Prostate gland (tissue), 2 donors: ENCODE results near the gene SCUBE1. TPM values are rescaled to one million over a fixed set of nuclear protein-coding genes. Genes with fewer than 3 reads are reported as not detected.

Source experiments
- DNase-seq: peaks from one replicate; pipeline ENCODE4 v3.0.0-alpha.2; 2019; ENCODE audit warnings: low spot score
- H3K27ac ChIP-seq, 2 donors: fragments of 200-600 bp; sonication (generic); 2 replicates each; pipeline ENCODE4 v1.5.1; 2017 to 2019
- H3K27me3 ChIP-seq: fragments of 200-600 bp; sonication (generic); replicated peaks from 2 replicates; pipeline ENCODE4 v1.5.1; 2019; ENCODE audit not compliant: insufficient read depth
- H3K36me3 ChIP-seq, 2 donors: fragments of 200-600 bp; sonication (generic); 1 replicate in 1 of 2; 2 replicates in 1 of 2; pipeline versions ENCODE4 v1.5.1 to v1.8.1; 2017 to 2019
- H3K4me1 ChIP-seq: fragments of 200-600 bp; sonication (generic); replicated peaks from 2 replicates; pipeline ENCODE4 v1.5.1; 2019
- H3K4me3 ChIP-seq, 2 donors: fragments of 200-600 bp; sonication (generic); 2 replicates each; pipeline ENCODE4 v1.5.1; 2017 to 2019
- H3K9me3 ChIP-seq: fragments of 200-600 bp; sonication (generic); 2 replicates; pipeline ENCODE4 v1.5.1; 2017
- POLR2A ChIP-seq: fragments of 450-650 bp; IDR thresholded peaks from one replicate; pipeline ENCODE4 v1.6.1; 2016; ENCODE audit warnings: antibody characterized with exemption, mild to moderate bottlenecking
- POLR2AphosphoS5 ChIP-seq: sonication (generic); formaldehyde crosslinking; IDR thresholded peaks from one replicate; pipeline ENCODE4 v1.6.1; 2017; ENCODE audit warnings: antibody characterized with exemption
- WGBS: methylation state at CpG from one replicate; pipeline ENCODE4 v1.1.5; 2018; 5-methylcytosine and 5-hydroxymethylcytosine counted together
- intact Hi-C: fragments of 100-400 bp; cut with DNase I; formaldehyde crosslinking; loops from one replicate; pipeline ENCODE4 v1.14.2; 2022
- total RNA-seq, 2 donors: library from RNA; depleted of rRNA; stranded (reverse); fragments of >200 nt; gene quantifications; one replicate each; pipeline ENCODE4 v1.1.0, GENCODE V29; 2016
- TF ChIP-seq, protein P1 (sequence below), 4 experiments: fragments of 200-600 bp in 2 of 4; fragments of 450-650 bp in 2 of 4; sonication (generic) in 2 of 4; IDR thresholded peaks; 1 replicate in 3 of 4; 2 replicates in 1 of 4; pipeline ENCODE4 v1.5.1; 2016 to 2019; ENCODE audit warnings: antibody characterized with exemption in 4 of 4, mild to moderate bottlenecking in 2 of 4, moderate library complexity in 2 of 4

Gene SCUBE1
- total RNA-seq, 2 donors from 2014 or later: 0.68 to 23.5 TPM

DNA sequence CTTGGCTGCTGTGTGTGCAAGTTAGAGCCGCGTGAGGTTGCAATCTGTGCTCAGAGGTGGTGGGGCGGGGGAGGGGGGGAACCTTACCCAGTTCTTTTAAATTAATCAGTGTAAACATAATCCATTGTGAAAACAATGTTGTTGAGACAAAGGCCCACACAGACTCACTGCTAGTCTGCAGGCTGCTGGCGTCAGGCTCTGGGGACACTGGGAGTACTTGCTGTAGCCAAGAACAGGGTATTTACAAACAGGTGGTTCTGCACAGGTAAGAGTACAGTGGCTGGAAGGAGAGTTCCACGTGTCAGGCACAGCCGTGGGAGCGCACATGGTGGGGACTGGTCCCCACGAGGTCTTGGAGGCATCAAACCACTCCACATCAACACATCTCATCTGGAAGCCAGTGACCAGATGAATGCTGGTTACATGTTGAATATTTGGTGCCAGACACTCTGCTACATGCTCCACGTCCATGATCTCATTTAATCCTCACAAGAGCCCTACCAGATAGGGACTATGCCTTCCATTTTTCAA, 27.4 kb downstream of the SCUBE1 start:
- Histone ChIP-seq H3K9me3 (no peaks in the 10 kb centered on the region), H3K27ac (no peak overlapping the region), H3K4me3 (no peak overlapping the region), H3K4me1 (no peaks in the 10 kb centered on the region), H3K36me3 (no peaks in the 10 kb centered on the region), H3K27me3 (no peaks in the 10 kb centered on the region)
- no peak for DNase-seq
- no peak for TF ChIP-seq POLR2AphosphoS5
- no peak for TF ChIP-seq POLR2A
- TF ChIP-seq, protein P1, sequence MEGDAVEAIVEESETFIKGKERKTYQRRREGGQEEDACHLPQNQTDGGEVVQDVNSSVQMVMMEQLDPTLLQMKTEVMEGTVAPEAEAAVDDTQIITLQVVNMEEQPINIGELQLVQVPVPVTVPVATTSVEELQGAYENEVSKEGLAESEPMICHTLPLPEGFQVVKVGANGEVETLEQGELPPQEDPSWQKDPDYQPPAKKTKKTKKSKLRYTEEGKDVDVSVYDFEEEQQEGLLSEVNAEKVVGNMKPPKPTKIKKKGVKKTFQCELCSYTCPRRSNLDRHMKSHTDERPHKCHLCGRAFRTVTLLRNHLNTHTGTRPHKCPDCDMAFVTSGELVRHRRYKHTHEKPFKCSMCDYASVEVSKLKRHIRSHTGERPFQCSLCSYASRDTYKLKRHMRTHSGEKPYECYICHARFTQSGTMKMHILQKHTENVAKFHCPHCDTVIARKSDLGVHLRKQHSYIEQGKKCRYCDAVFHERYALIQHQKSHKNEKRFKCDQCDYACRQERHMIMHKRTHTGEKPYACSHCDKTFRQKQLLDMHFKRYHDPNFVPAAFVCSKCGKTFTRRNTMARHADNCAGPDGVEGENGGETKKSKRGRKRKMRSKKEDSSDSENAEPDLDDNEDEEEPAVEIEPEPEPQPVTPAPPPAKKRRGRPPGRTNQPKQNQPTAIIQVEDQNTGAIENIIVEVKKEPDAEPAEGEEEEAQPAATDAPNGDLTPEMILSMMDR (IDR thresholded peaks at IDR 0.05): no peak
- intact Hi-C loops: no loop called here
- 64% methylated on average over 9 of the region's 9 CpGs for WGBS

- H3K27ac ChIP-seq: no peak overlapping the region
- H3K36me3 ChIP-seq: no peaks in the 10 kb centered on the region
- no peaks in the 10 kb centered on the region for H3K9me3 ChIP-seq
- 91% methylated on average over 5 of the region's 5 CpGs for WGBS
- no peak for TF ChIP-seq POLR2A
- TF ChIP-seq POLR2AphosphoS5: no peak
- TF ChIP-seq, protein P1 (IDR thresholded peaks at IDR 0.05): no peak
- no peak for DNase-seq
- no peaks in the 10 kb centered on the region for H3K4me1 ChIP-seq
- intact Hi-C loops: no loop called here
- H3K27me3 ChIP-seq: no peaks in the 10 kb centered on the region
- H3K4me3 ChIP-seq: no peak overlapping the region
Measured at GRCh38 chr22:43314611-43315010, 28.6 kb downstream of the SCUBE1 start.

- H3K9me3 ChIP-seq: no peaks in the 10 kb centered on the region
- DNase-seq: no peak
- 95% methylated on average over 7 of the region's 7 CpGs for WGBS
- H3K27ac ChIP-seq: no peak overlapping the region
- no peaks in the 10 kb centered on the region for H3K4me1 ChIP-seq
- H3K27me3 ChIP-seq: no peaks in the 10 kb centered on the region
- no peaks in the 10 kb centered on the region for H3K36me3 ChIP-seq
- no peak overlapping the region for H3K4me3 ChIP-seq
- intact Hi-C loops: no loop called here
- TF ChIP-seq, protein P1 (IDR thresholded peaks at IDR 0.05): no peak
Measured at GRCh38 chr22:43313890-43314474, 29.2 kb downstream of the SCUBE1 start.

- Histone ChIP-seq H3K4me3 (no peak overlapping the region), H3K27ac (no peak overlapping the region), H3K36me3 (no peaks in the 10 kb centered on the region), H3K4me1 (no peaks in the 10 kb centered on the region), H3K9me3 (no peaks in the 10 kb centered on the region), H3K27me3 (no peaks in the 10 kb centered on the region)
- 77% methylated on average over 6 of the region's 6 CpGs for WGBS
- no peak for DNase-seq
- intact Hi-C loops: no loop called here
- TF ChIP-seq POLR2AphosphoS5 (no peak), POLR2A (no peak)
- TF ChIP-seq, protein P1 (IDR thresholded peaks at IDR 0.05): no peak
Measured at GRCh38 chr22:43313244-43313889, 29.8 kb downstream of the SCUBE1 start.

GRCh38 chr22:43312608-43313007, 30.6 kb downstream of the SCUBE1 start:
- Histone ChIP-seq H3K36me3 (no peaks in the 10 kb centered on the region), H3K27me3 (no peaks in the 10 kb centered on the region), H3K4me1 (no peaks in the 10 kb centered on the region), H3K9me3 (no peaks in the 10 kb centered on the region), H3K4me3 (no peak overlapping the region), H3K27ac (no peak overlapping the region)
- TF ChIP-seq POLR2AphosphoS5: no peak
- TF ChIP-seq, protein P1 (IDR thresholded peaks at IDR 0.05): no peak
- TF ChIP-seq POLR2A: no peak
- 88% methylated on average over 10 of the region's 10 CpGs for WGBS
- DNase-seq: no peak
- intact Hi-C loops: no loop called here
